DOHH2 (cell line): ENCODE measurements around the gene CCBE1.

ENCODE experiments used
- H3F3A ChIP-seq: fragments of 200-600 bp; sonication (generic), shearing (Covaris generic); 2 replicates; pipeline ENCODE4 v1.6.0; 2016; ENCODE audit warnings: antibody characterized with exemption, mild to moderate bottlenecking; ENCODE audit not compliant: control insufficient read depth, insufficient read depth
- H3K27ac ChIP-seq: fragments of 200-600 bp; sonication (generic); 2 replicates; pipeline ENCODE4 v1.5.1; 2014; ENCODE audit warnings: low read depth, mild to moderate bottlenecking, low read length, moderate library complexity
- H3K27me3 ChIP-seq: fragments of 200-600 bp; sonication (generic); 2 replicates; pipeline ENCODE4 v1.6.1; 2014; ENCODE audit warnings: mild to moderate bottlenecking, low read length, mixed read lengths; ENCODE audit not compliant: control insufficient read depth
- H3K36me3 ChIP-seq: fragments of 200-600 bp; sonication (generic); 2 replicates; pipeline ENCODE4 v1.6.1; 2014; ENCODE audit warnings: mild to moderate bottlenecking, low read length, moderate library complexity, mixed read lengths; ENCODE audit not compliant: control insufficient read depth
- H3K4me1 ChIP-seq: fragments of 200-600 bp; sonication (generic); 2 replicates; pipeline ENCODE4 v1.6.1; 2014; ENCODE audit warnings: mild to moderate bottlenecking, low read length, mixed read lengths; ENCODE audit not compliant: control insufficient read depth
- H3K4me2 ChIP-seq: fragments of 200-600 bp; sonication (generic); 2 replicates; pipeline ENCODE4 v1.6.0; 2014; ENCODE audit warnings: mild to moderate bottlenecking, low read length, moderate library complexity
- H3K4me3 ChIP-seq: fragments of 200-600 bp; sonication (generic); 2 replicates; pipeline ENCODE4 v1.5.1; 2014; ENCODE audit warnings: mild to moderate bottlenecking, low read length, mixed read lengths
- H3K79me2 ChIP-seq: fragments of 200-600 bp; sonication (generic); 2 replicates; pipeline ENCODE4 v1.6.1; 2014; ENCODE audit warnings: mild to moderate bottlenecking, low read length, mixed read lengths; ENCODE audit not compliant: control insufficient read depth
- H3K9me2 ChIP-seq: fragments of 200-600 bp; sonication (generic); replicated peaks from 2 replicates; pipeline ENCODE4 v1.6.1; 2014; ENCODE audit warnings: mild to moderate bottlenecking, low read length, mixed read lengths; ENCODE audit not compliant: control insufficient read depth
- H3K9me3 ChIP-seq: fragments of 200-600 bp; sonication (generic); 2 replicates; pipeline ENCODE4 v1.6.1; 2014; ENCODE audit warnings: antibody characterized with exemption, low read length, mixed read lengths; ENCODE audit not compliant: control insufficient read depth, insufficient read depth
- H4K20me1 ChIP-seq: fragments of 200-600 bp; sonication (generic); 2 replicates; pipeline ENCODE4 v1.6.0; 2014; ENCODE audit warnings: low read depth, mild to moderate bottlenecking, antibody characterized with exemption, low read length, moderate library complexity; ENCODE audit not compliant: control insufficient read depth, insufficient read depth
- CTCF ChIP-seq: fragments of 200-600 bp; sonication (generic); IDR thresholded peaks from one replicate; pipeline ENCODE4 v1.5.1; 2014; ENCODE audit warnings: antibody characterized with exemption, mild to moderate bottlenecking, low read depth, low read length; ENCODE audit not compliant: poor library complexity, severe bottlenecking
- EZH2phosphoT487 ChIP-seq: fragments of 200-600 bp; sonication (generic); IDR thresholded peaks from 2 replicates; pipeline ENCODE4 v1.6.1; 2017; ENCODE audit warnings: borderline replicate concordance, mild to moderate bottlenecking, antibody characterized with exemption, low read length, moderate library complexity, mixed read lengths

The CCBE1 gene

GRCh38 chr18:59393381-59393780 lies 303.8 kb downstream of the CCBE1 start:
- Histone ChIP-seq H3K27ac (no peak overlapping the region), H3K4me3 (no peak overlapping the region), H3K9me2 (no peaks in the 10 kb centered on the region), H3K27me3 (peaks cover 11% of the 10 kb centered on the region; the same call in 1 of the 2 replicates), H3K4me1 (no peaks in the 10 kb centered on the region), H3K36me3 (no peaks in the 10 kb centered on the region), H3K79me2 (no peaks in the 10 kb centered on the region), H3F3A (no peaks in the 10 kb centered on the region), H3K9me3 (no peaks in the 10 kb centered on the region), H4K20me1 (no peaks in the 10 kb centered on the region), H3K4me2 (no peak overlapping the region)
- no peak for TF ChIP-seq EZH2phosphoT487

GRCh38 chr18:59388817-59389216 lies 308.4 kb downstream of the CCBE1 start:
- no peak for TF ChIP-seq CTCF
- TF ChIP-seq EZH2phosphoT487 = no peak
- H3K9me3 ChIP-seq = no peaks in the 10 kb centered on the region
- H3K9me2 ChIP-seq = no peaks in the 10 kb centered on the region
- no peaks in the 10 kb centered on the region for H4K20me1 ChIP-seq
- H3K4me2 ChIP-seq = no peak overlapping the region
- H3K4me1 ChIP-seq = no peaks in the 10 kb centered on the region
- H3K27ac ChIP-seq = no peak overlapping the region
- no peaks in the 10 kb centered on the region for H3K79me2 ChIP-seq
- no peak overlapping the region for H3K4me3 ChIP-seq
- 0 out of 2 replicates have a peak, but pooled peaks cover 4% of the 10 kb centered on the region for H3K27me3 ChIP-seq
- no peaks in the 10 kb centered on the region for H3K36me3 ChIP-seq
- no peaks in the 10 kb centered on the region for H3F3A ChIP-seq

GRCh38 chr18:59387687-59388565 lies 309.3 kb downstream of the CCBE1 start:
- no peaks in the 10 kb centered on the region for H3K9me3 ChIP-seq
- H3K4me1 ChIP-seq = no peaks in the 10 kb centered on the region
- H3K4me3 ChIP-seq = no peak overlapping the region
- TF ChIP-seq EZH2phosphoT487 = no peak
- no peak for TF ChIP-seq CTCF
- 0 out of 2 replicates have a peak, but pooled peaks cover 4% of the 10 kb centered on the region for H3K27me3 ChIP-seq
- H3K36me3 ChIP-seq = no peaks in the 10 kb centered on the region
- H3K4me2 ChIP-seq = no peak overlapping the region
- no peaks in the 10 kb centered on the region for H4K20me1 ChIP-seq
- H3F3A ChIP-seq = no peaks in the 10 kb centered on the region
- H3K27ac ChIP-seq = no peak overlapping the region
- no peaks in the 10 kb centered on the region for H3K9me2 ChIP-seq
- no peaks in the 10 kb centered on the region for H3K79me2 ChIP-seq

GRCh38 chr18:59386909-59387686 lies 310.1 kb downstream of the CCBE1 start:
- Histone ChIP-seq H3K4me2 (no peak overlapping the region), H3F3A (no peaks in the 10 kb centered on the region), H3K79me2 (no peaks in the 10 kb centered on the region), H3K36me3 (no peaks in the 10 kb centered on the region), H3K9me3 (no peaks in the 10 kb centered on the region), H3K9me2 (no peaks in the 10 kb centered on the region), H3K27me3 (0 out of 2 replicates have a peak, but pooled peaks cover 4% of the 10 kb centered on the region), H4K20me1 (no peaks in the 10 kb centered on the region), H3K4me1 (no peaks in the 10 kb centered on the region), H3K4me3 (no peak overlapping the region), H3K27ac (no peak overlapping the region)
- no peak for TF ChIP-seq CTCF
- no peak for TF ChIP-seq EZH2phosphoT487
